ENCODE results near the gene NOPCHAP1. TPM values are rescaled to one million over a fixed set of nuclear protein-coding genes. Genes with fewer than 3 reads are reported as not detected.
"Not testable (repeated sequence)": the region's sequence is repeated elsewhere in the genome, so short reads cannot be mapped to it uniquely, and the experiment has no call there.

The NOPCHAP1 gene
- total RNA-seq, 1 experiment from 2014 or later = 49.3 TPM

- no peak overlapping the region for H4K91ac ChIP-seq (ENCODE audit: insufficient read length, low read depth, low read length)
- Mint-ChIP-seq H3K27me3 (ENCODE audit: low read depth) (no peaks in the 10 kb centered on the region), H3K9me3 (peaks cover 12 to 21% of the 10 kb centered on the region in 2 experiments), H3K27ac (no peak overlapping the region), H3K36me3 (ENCODE audit: insufficient read depth in 1 of 3, low read depth in 3 of 3) (peaks cover 4 to 15% (median 11%) of the 10 kb centered on the region in 3 experiments; a peak in 5 of 7 replicates), H3K4me1 (no peaks in the 10 kb centered on the region), H3K4me3 (no peak overlapping the region)
- no peak overlapping the region for H3K56ac ChIP-seq (ENCODE audit: insufficient read length, low read depth, low read length)
- no peak overlapping the region for H3K14ac ChIP-seq (ENCODE audit: insufficient read depth, low read length)
- no peaks in the 10 kb centered on the region for H3K4me1 ChIP-seq (ENCODE audit: insufficient read depth, low read length)
- no peak for TF ChIP-seq CTCF (conservative IDR thresholded peaks at IDR 0.05)
- H3K79me1 ChIP-seq (ENCODE audit: insufficient read depth, low read depth, low read length, poor library complexity, severe bottlenecking) = no peaks in the 10 kb centered on the region
- no peak overlapping the region for H2AFZ ChIP-seq (ENCODE audit: low read length)
- H3K27me3 ChIP-seq (ENCODE audit: insufficient read depth, low read length) = no peaks in the 10 kb centered on the region
- DNase-seq = no peak
- no peak overlapping the region for H2BK15ac ChIP-seq (ENCODE audit: low read depth, low read length)
- no peak overlapping the region for H3K4ac ChIP-seq (ENCODE audit: low read depth, low read length)
- no peak overlapping the region for H2BK5ac ChIP-seq (ENCODE audit: insufficient read length, low read length)
- no peaks in the 10 kb centered on the region for H3K23me2 ChIP-seq (ENCODE audit: insufficient read length, low read depth, low read length, poor library complexity, severe bottlenecking)
- H2BK20ac ChIP-seq (ENCODE audit: low read depth, low read length, poor library complexity, severe bottlenecking) = no peak overlapping the region
- no peak overlapping the region for H3K23ac ChIP-seq (ENCODE audit: insufficient read length, low read depth, low read length)
- no peak overlapping the region for H2AK5ac ChIP-seq (ENCODE audit: insufficient read length, low read length)
- H2BK12ac ChIP-seq (ENCODE audit: insufficient read length, low read depth, low read length) = no peak overlapping the region
- H4K8ac ChIP-seq (replicated peaks; ENCODE audit: insufficient read length, low read depth, low read length) = no peak overlapping the region
- no peak overlapping the region for H3K27ac ChIP-seq (ENCODE audit: insufficient read length, low read depth, low read length)
- no peak overlapping the region for H3K18ac ChIP-seq (ENCODE audit: insufficient read length, low read depth, low read length)
- H3K4me2 ChIP-seq (ENCODE audit: insufficient read depth, insufficient read length, low read length) = no peak overlapping the region
- no peak overlapping the region for H2BK120ac ChIP-seq (ENCODE audit: low read depth, low read length, poor library complexity, severe bottlenecking)
- H4K20me1 ChIP-seq (ENCODE audit: control insufficient read depth, insufficient read depth, insufficient read length) = no peaks in the 10 kb centered on the region
- no CpG with 5 or more reads among the region's 3 CpGs for WGBS (ENCODE audit: extremely low coverage, insufficient read length, low lambda C conversion rate)
- H3K9ac ChIP-seq (ENCODE audit: extremely low read depth, insufficient read length, low read length) = no peak overlapping the region
- H3K9me3 ChIP-seq (ENCODE audit: control insufficient read depth, low read depth, low read length) = no peaks in the 10 kb centered on the region
- H3K79me2 ChIP-seq (ENCODE audit: insufficient read depth, low read length) = no peaks in the 10 kb centered on the region
- no peak overlapping the region for H3T11ph ChIP-seq (ENCODE audit: low read length)
- no peak overlapping the region for H4K5ac ChIP-seq (ENCODE audit: insufficient read length, low read depth, low read length)
These were observed 41.9 kb upstream of the NOPCHAP1 start for GRCh38 chr12:104944252-104944651.

GRCh38 chr12:104948716-104949115, 37.4 kb upstream of the NOPCHAP1 start:
- H2BK12ac ChIP-seq (ENCODE audit: insufficient read length, low read depth, low read length); H3K27me3 ChIP-seq (ENCODE audit: insufficient read depth, low read length); H3K9me3 ChIP-seq (ENCODE audit: control insufficient read depth, low read depth, low read length); H2BK5ac ChIP-seq (ENCODE audit: insufficient read length, low read length); H3K23ac ChIP-seq (ENCODE audit: insufficient read length, low read depth, low read length); H4K5ac ChIP-seq (ENCODE audit: insufficient read length, low read depth, low read length); H3K56ac ChIP-seq (ENCODE audit: insufficient read length, low read depth, low read length); H3K4me3 Mint-ChIP-seq; H2BK15ac ChIP-seq (ENCODE audit: low read depth, low read length); H4K91ac ChIP-seq (ENCODE audit: insufficient read length, low read depth, low read length); H3K9me3 Mint-ChIP-seq; H2BK20ac ChIP-seq (ENCODE audit: low read depth, low read length, poor library complexity, severe bottlenecking); H3K27ac Mint-ChIP-seq; H3K9ac ChIP-seq (ENCODE audit: extremely low read depth, insufficient read length, low read length); H3K4me2 ChIP-seq (ENCODE audit: insufficient read depth, insufficient read length, low read length); H3K36me3 Mint-ChIP-seq (ENCODE audit: insufficient read depth in 1 of 3, low read depth in 3 of 3); H3T11ph ChIP-seq (ENCODE audit: low read length); H2AFZ ChIP-seq (ENCODE audit: low read length); H3K79me1 ChIP-seq (ENCODE audit: insufficient read depth, low read depth, low read length, poor library complexity, severe bottlenecking); H4K8ac ChIP-seq (replicated peaks; ENCODE audit: insufficient read length, low read depth, low read length); DNase-seq; H3K18ac ChIP-seq (ENCODE audit: insufficient read length, low read depth, low read length); H4K20me1 ChIP-seq (ENCODE audit: control insufficient read depth, insufficient read depth, insufficient read length); H3K4me1 ChIP-seq (ENCODE audit: insufficient read depth, low read length); H2AK5ac ChIP-seq (ENCODE audit: insufficient read length, low read length); H3K4me1 Mint-ChIP-seq; H3K27me3 Mint-ChIP-seq (ENCODE audit: low read depth); H3K79me2 ChIP-seq (ENCODE audit: insufficient read depth, low read length); H3K4ac ChIP-seq (ENCODE audit: low read depth, low read length); H3K23me2 ChIP-seq (ENCODE audit: insufficient read length, low read depth, low read length, poor library complexity, severe bottlenecking); H2BK120ac ChIP-seq (ENCODE audit: low read depth, low read length, poor library complexity, severe bottlenecking); H3K27ac ChIP-seq (ENCODE audit: insufficient read length, low read depth, low read length); H3K14ac ChIP-seq (ENCODE audit: insufficient read depth, low read length): not testable (repeated sequence)
- WGBS (ENCODE audit: extremely low coverage, insufficient read length, low lambda C conversion rate) = no CpG with 5 or more reads among the region's 4 CpGs

Data from H9 (cell line).